A549 (cell line): Measurements from ENCODE around the gene GRXCR2.

ENCODE experiments used
- BCL3 ChIP-seq: fragments of >200 bp; sonication (Bioruptor Twin); formaldehyde crosslinking; IDR thresholded peaks from 3 replicates; pipeline ENCODE4 v1.6.1; 2016
- BHLHE40 ChIP-seq: IDR thresholded peaks from 2 replicates; pipeline ENCODE4 v1.6.1; 2012; ENCODE audit warnings: low read depth, low read length, inconsistent platforms
- ELK1 ChIP-seq: fragments of 150-350 bp; IDR thresholded peaks from 2 replicates; pipeline ENCODE4 v1.6.1; 2014; ENCODE audit warnings: low read depth, mild to moderate bottlenecking, low read length
- FOSL2 ChIP-seq, 2 experiments: fragments of 450-650 bp in 1 of 2; fragments of >200 bp in 1 of 2; sonication (Bioruptor Twin) in 1 of 2; formaldehyde crosslinking; IDR thresholded peaks; 2 replicates each; pipeline versions ENCODE4 v1.5.0 to v1.6.1; 2016 to 2020; ENCODE audit warnings: mild to moderate bottlenecking in 1 of 2, moderate library complexity in 1 of 2
- HDAC2 ChIP-seq: fragments of 200-600 bp; sonication (generic); IDR thresholded peaks from 2 replicates; pipeline ENCODE4 v1.6.1; 2016
- MAX ChIP-seq: IDR thresholded peaks from 2 replicates; pipeline ENCODE4 v1.6.1; 2012
- MYC ChIP-seq: IDR thresholded peaks from 2 replicates; pipeline ENCODE4 v1.6.1; 2012; ENCODE audit warnings: mild to moderate bottlenecking, inconsistent platforms, low read length, improper control_type of control experiment, borderline replicate concordance
- PBX3 ChIP-seq: IDR thresholded peaks from 2 replicates; pipeline ENCODE4 v1.6.1; 2012
- POLR2A ChIP-seq: IDR thresholded peaks from 2 replicates; pipeline ENCODE4 v1.6.1; 2012; ENCODE audit warnings: mild to moderate bottlenecking, low read length
- RARB ChIP-seq: fragments of 250-450 bp; sonication (Bioruptor Pico); IDR thresholded peaks from 2 replicates; pipeline ENCODE4 v1.8.0; 2021; ENCODE audit warnings: mild to moderate bottlenecking, moderate library complexity
- RCOR1 ChIP-seq: fragments of 150-350 bp; IDR thresholded peaks from 2 replicates; pipeline ENCODE4 v1.6.1; 2014; ENCODE audit warnings: antibody characterized with exemption, low read length, low read depth
- USF2 ChIP-seq: fragments of 450-650 bp; IDR thresholded peaks from 2 replicates; pipeline ENCODE4 v1.6.1; 2014; ENCODE audit warnings: antibody characterized with exemption
- ZFP36 ChIP-seq: fragments of 450-650 bp; IDR thresholded peaks from 2 replicates; pipeline ENCODE4 v1.6.1; 2014; ENCODE audit warnings: borderline replicate concordance; ENCODE audit not compliant: partially characterized antibody
- TF ChIP-seq, protein P1 (sequence below): fragments of >200 bp; sonication (Bioruptor Twin); formaldehyde crosslinking; IDR thresholded peaks from 3 replicates; pipeline ENCODE4 v1.5.1; 2016

DNA sequence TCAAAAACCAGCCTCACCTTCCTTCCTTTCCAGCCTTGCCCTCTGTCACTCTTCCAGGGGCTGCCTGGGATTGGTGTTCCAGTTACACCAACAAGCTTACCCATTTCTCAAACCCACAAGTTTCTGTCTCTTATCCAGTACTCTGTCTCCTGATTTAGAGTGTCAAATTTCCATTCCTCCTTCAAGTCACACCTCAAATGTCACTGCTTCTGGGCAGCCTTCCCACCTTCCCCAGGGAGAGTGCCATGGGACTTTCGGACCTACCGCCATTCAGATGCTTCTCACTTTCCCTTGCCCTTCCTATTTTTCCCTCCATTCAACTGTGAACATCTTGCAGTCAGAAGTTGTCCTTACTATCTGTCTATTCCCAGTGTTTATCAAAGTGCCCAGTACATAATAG, 2.0 kb upstream of the GRXCR2 start:
- no peak for TF ChIP-seq PBX3
- TF ChIP-seq ZFP36: no peak
- TF ChIP-seq, protein P1, sequence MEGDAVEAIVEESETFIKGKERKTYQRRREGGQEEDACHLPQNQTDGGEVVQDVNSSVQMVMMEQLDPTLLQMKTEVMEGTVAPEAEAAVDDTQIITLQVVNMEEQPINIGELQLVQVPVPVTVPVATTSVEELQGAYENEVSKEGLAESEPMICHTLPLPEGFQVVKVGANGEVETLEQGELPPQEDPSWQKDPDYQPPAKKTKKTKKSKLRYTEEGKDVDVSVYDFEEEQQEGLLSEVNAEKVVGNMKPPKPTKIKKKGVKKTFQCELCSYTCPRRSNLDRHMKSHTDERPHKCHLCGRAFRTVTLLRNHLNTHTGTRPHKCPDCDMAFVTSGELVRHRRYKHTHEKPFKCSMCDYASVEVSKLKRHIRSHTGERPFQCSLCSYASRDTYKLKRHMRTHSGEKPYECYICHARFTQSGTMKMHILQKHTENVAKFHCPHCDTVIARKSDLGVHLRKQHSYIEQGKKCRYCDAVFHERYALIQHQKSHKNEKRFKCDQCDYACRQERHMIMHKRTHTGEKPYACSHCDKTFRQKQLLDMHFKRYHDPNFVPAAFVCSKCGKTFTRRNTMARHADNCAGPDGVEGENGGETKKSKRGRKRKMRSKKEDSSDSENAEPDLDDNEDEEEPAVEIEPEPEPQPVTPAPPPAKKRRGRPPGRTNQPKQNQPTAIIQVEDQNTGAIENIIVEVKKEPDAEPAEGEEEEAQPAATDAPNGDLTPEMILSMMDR: no peak
- TF ChIP-seq USF2: no peak
- no peak for TF ChIP-seq RCOR1
- no peak for TF ChIP-seq MYC
- no peak for TF ChIP-seq FOSL2 (IDR thresholded peaks at IDR 0.05)
- no peak for TF ChIP-seq FOSL2 (CRISPR knock-in tag; IDR thresholded peaks at IDR 0.05)
- no peak for TF ChIP-seq BHLHE40
- TF ChIP-seq RARB (CRISPR knock-in tag): no peak
- TF ChIP-seq HDAC2: no peak
- TF ChIP-seq POLR2A: no peak
- no peak for TF ChIP-seq MAX
- TF ChIP-seq ELK1: no peak
- no peak for TF ChIP-seq BCL3
